SH-SY5Y (cell line): Measurements from ENCODE around the gene VPS35.

Experiments used
- GATA2 ChIP-seq: IDR thresholded peaks from 2 replicates; pipeline ENCODE4 v1.6.1; 2011; ENCODE audit warnings: mild to moderate bottlenecking, low read depth, low read length
- GATA3 ChIP-seq: IDR thresholded peaks from 2 replicates; pipeline ENCODE4 v1.6.1; 2011; ENCODE audit warnings: low read depth, mild to moderate bottlenecking, low read length, moderate library complexity

- TF ChIP-seq GATA3 = no peak
- no peak for TF ChIP-seq GATA2
Observed at GRCh38 chr16:46701615-46702014, 12.6 kb upstream of the VPS35 start.
